Smooth muscle cell (in vitro differentiated cells): Measurements from ENCODE around the gene NDUFAF3. TPM values are rescaled to one million over a fixed set of nuclear protein-coding genes. Genes with fewer than 3 reads are reported as not detected.
A peak's percentile ranks its signal among the peaks of the same experiment; 100 is the strongest.

Experiments
- DNase-seq: peaks from one replicate; lab custom pipeline; 2025; ENCODE audit not compliant: unreplicated experiment; lab: John Stamatoyannopoulos, UW
- H2AFZ ChIP-seq: fragments of 200-600 bp; sonication (generic); 2 replicates; pipeline ENCODE4 v1.6.0; 2016; ENCODE audit warnings: antibody characterized with exemption, low read depth, mild to moderate bottlenecking
- H3F3A ChIP-seq: fragments of 200-600 bp; sonication (generic); 2 replicates; pipeline ENCODE4 v1.6.0; 2017; ENCODE audit warnings: antibody characterized with exemption, low read depth
- H3K27ac ChIP-seq: fragments of 200-600 bp; sonication (generic); 2 replicates; pipeline ENCODE4 v1.5.1; 2016; ENCODE audit warnings: low read depth, mild to moderate bottlenecking
- H3K27me3 ChIP-seq: fragments of 200-600 bp; sonication (generic); 2 replicates; pipeline ENCODE4 v1.6.1; 2016; ENCODE audit warnings: low read depth, mild to moderate bottlenecking
- H3K36me3 ChIP-seq: fragments of 200-600 bp; sonication (generic); 2 replicates; pipeline ENCODE4 v1.5.1; 2016; ENCODE audit warnings: low read depth
- H3K4me1 ChIP-seq: fragments of 200-600 bp; sonication (generic); 2 replicates; pipeline ENCODE4 v1.5.1; 2016; ENCODE audit warnings: low read depth
- H3K4me2 ChIP-seq: fragments of 200-600 bp; sonication (generic); 2 replicates; pipeline ENCODE4 v1.6.0; 2016; ENCODE audit warnings: mild to moderate bottlenecking
- H3K4me3 ChIP-seq: fragments of 200-600 bp; sonication (generic); 2 replicates; pipeline ENCODE4 v1.5.1; 2016; ENCODE audit warnings: mild to moderate bottlenecking
- H3K79me2 ChIP-seq: fragments of 200-600 bp; sonication (generic); 2 replicates; pipeline ENCODE4 v1.6.0; 2016; ENCODE audit warnings: low read depth, mild to moderate bottlenecking
- H3K9ac ChIP-seq: fragments of 200-600 bp; sonication (generic); 2 replicates; pipeline ENCODE4 v1.6.0; 2016; ENCODE audit warnings: low read depth
- H3K9me3 ChIP-seq: fragments of 200-600 bp; sonication (generic); replicated peaks from 2 replicates; pipeline ENCODE4 v1.5.1; 2016; ENCODE audit warnings: low read depth
- H4K20me1 ChIP-seq: fragments of 200-600 bp; sonication (generic); 2 replicates; pipeline ENCODE4 v1.6.0; 2016; ENCODE audit warnings: low read depth
- WGBS: methylation state at CpG from one replicate; pipeline ENCODE4 v1.1.7; 2016; ENCODE audit warnings: low lambda C conversion rate; 5-methylcytosine and 5-hydroxymethylcytosine counted together
- polyA plus RNA-seq: library from polyadenylated mRNA; unstranded; fragments of >200 nt; fragmentation: Nextera tagmentation; extraction: Ambion mirVana; gene quantifications from 2 replicates; pipeline ENCODE4 v1.2.1, GENCODE V29; 2016
- total RNA-seq: library from RNA; depleted of rRNA; stranded (reverse); fragments of >200 nt; gene quantifications from 2 replicates; pipeline ENCODE4 v1.2.3, GENCODE V29; 2014
- TF ChIP-seq, protein P1 (sequence below): fragments of 200-600 bp; sonication (generic); IDR thresholded peaks from 2 replicates; pipeline ENCODE4 v1.5.1; 2017; ENCODE audit warnings: borderline replicate concordance, mild to moderate bottlenecking, antibody characterized with exemption; ENCODE audit not compliant: insufficient read depth, poor library complexity, severe bottlenecking

NDUFAF3 gene, protein sequence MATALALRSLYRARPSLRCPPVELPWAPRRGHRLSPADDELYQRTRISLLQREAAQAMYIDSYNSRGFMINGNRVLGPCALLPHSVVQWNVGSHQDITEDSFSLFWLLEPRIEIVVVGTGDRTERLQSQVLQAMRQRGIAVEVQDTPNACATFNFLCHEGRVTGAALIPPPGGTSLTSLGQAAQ
- 113 and 124 TPM in 2 replicates for total RNA-seq
- polyA plus RNA-seq, result 169 and 175 TPM in 2 replicates

DNA sequence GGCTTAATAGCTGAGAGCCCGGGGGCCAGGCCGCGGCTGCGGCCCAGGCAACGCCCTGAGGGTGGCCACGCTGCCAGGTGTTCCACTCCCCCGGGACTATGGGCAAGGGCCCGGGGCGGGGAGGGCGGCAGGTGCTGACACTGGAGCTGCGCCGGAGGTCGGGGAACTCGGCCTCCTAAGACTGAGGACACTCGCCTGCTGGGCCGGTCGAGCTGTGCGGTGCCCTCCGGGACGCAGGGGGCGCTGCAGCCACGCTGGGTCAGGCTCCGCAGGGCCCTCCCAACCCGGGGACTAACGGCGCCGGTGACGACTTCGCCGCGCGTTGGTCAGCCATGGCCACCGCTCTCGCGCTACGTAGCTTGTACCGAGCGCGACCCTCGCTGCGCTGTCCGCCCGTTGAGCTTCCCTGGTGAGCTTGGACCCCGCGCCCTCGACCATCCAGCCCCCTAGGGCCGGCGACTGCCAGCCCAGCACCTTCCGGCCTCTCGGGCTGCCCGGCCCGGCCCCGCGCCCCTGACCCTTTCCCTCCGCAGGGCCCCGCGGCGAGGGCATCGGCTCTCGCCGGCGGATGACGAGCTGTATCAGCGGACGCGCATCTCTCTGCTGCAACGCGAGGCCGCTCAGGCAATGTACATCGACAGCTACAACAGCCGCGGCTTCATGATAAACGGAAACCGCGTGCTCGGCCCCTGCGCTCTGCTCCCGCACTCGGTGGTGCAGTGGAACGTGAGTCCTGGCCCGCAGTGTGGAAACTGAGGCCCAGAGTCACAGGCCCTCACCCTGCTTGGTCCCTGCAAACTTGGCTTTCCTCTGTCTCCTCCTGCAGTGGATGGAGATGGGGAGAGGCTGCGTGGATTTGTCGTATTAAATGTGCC, at the start of gene NDUFAF3:
Gene NDUFAF3 (plus strand): TSS at position 309 of the 875 bp plus-strand sequence. CDS start 24 bp downstream, at position 333.
- peak within 1 kb of the TSS; percentile 98 for H3K9ac ChIP-seq
- peaks cover 22% of the 10 kb centered on the region for H3K4me1 ChIP-seq
- WGBS, result 1% methylated on average over 76 of the region's 83 CpGs
- peak within 1 kb of the TSS; percentile 97 for H3K4me2 ChIP-seq
- no peaks in the 10 kb centered on the region for H3K36me3 ChIP-seq
- TF ChIP-seq, protein P1, sequence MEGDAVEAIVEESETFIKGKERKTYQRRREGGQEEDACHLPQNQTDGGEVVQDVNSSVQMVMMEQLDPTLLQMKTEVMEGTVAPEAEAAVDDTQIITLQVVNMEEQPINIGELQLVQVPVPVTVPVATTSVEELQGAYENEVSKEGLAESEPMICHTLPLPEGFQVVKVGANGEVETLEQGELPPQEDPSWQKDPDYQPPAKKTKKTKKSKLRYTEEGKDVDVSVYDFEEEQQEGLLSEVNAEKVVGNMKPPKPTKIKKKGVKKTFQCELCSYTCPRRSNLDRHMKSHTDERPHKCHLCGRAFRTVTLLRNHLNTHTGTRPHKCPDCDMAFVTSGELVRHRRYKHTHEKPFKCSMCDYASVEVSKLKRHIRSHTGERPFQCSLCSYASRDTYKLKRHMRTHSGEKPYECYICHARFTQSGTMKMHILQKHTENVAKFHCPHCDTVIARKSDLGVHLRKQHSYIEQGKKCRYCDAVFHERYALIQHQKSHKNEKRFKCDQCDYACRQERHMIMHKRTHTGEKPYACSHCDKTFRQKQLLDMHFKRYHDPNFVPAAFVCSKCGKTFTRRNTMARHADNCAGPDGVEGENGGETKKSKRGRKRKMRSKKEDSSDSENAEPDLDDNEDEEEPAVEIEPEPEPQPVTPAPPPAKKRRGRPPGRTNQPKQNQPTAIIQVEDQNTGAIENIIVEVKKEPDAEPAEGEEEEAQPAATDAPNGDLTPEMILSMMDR, result peak; percentile 91
- H3F3A ChIP-seq, result peaks cover 28% of the 10 kb centered on the region
- peak; percentile 82 for DNase-seq
- peaks cover 6% of the 10 kb centered on the region for H4K20me1 ChIP-seq
- peaks cover 43% of the 10 kb centered on the region for H3K79me2 ChIP-seq
- H3K4me3 ChIP-seq, result peak within 1 kb of the TSS; percentile 75
- peak within 1 kb of the TSS; percentile 99 for H3K27ac ChIP-seq
- H3K27me3 ChIP-seq, result no peaks in the 10 kb centered on the region
- H2AFZ ChIP-seq, result no peak within 1 kb of the TSS
- H3K9me3 ChIP-seq, result no peaks in the 10 kb centered on the region

DNA sequence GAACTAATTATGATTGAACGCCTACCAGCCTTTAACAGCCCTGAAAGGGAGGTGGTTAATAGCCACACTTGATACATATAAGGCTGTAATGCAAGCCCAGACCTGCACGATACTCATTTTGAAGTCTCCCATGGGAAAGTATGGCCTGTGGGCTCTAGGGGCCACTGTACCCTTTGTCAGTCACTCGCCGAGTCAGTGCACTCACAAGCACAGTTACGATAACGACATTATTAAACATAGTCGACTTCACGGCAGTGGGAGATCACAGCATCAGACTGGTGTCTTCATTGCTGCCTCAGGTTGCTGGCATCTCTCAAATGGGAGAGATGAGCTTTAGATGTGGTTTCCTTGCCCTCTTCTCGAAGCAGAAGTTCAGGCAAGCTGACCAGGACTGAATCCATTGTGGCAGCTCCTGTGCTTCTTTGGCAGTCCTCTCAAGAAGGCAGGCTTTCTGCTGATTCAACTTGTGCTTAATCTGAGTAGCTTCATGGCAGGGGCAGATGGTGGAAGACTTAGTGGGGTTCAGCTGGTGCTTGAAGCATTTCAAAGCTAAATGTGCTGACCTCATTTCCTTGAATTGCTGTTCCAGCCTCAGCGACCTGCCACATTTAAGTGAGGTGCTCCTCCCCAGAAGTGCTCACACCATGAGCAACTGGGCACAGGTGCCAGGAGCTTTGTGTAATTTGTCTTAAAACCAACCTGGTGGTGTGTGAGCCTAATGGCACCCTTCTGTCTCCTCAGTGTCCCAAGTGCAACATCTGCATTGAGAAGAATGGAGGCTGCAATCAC, 47.7 kb upstream of the NDUFAF3 start:
- Histone ChIP-seq H3K9me3 (no peaks in the 10 kb centered on the region), H3K4me3 (no peak overlapping the region), H3K27ac (no peak overlapping the region), H3F3A (no peaks in the 10 kb centered on the region), H4K20me1 (no peaks in the 10 kb centered on the region), H3K9ac (no peak overlapping the region), H3K4me1 (no peaks in the 10 kb centered on the region), H3K27me3 (no peaks in the 10 kb centered on the region), H2AFZ (no peak overlapping the region), H3K36me3 (peaks cover 16% of the 10 kb centered on the region), H3K4me2 (no peak overlapping the region), H3K79me2 (no peaks in the 10 kb centered on the region)
- 91% methylated on average over 10 of the region's 10 CpGs for WGBS
- TF ChIP-seq, protein P1, result no peak
- no peak for DNase-seq

DNA sequence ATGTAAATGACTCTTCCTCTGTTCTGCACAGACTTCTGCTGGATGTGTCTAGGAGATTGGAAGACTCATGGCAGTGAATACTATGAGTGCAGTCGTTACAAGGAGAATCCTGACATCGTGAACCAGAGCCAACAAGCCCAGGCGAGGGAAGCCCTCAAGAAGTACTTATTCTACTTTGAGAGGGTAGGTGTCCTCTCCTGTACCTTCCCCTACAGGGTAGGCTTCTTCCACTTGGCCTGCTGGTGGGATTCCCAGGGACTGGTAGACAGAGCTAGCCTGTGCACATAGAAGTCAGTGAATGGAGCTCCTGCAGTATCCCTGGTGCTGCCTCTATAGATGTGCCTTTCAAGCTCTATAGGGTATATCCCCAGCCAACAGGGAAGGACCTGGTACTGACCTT, 42.5 kb upstream of the NDUFAF3 start:
- Histone ChIP-seq H3K36me3 (no peaks in the 10 kb centered on the region), H4K20me1 (no peaks in the 10 kb centered on the region), H3K9me3 (no peaks in the 10 kb centered on the region), H3K9ac (no peak overlapping the region), H3K79me2 (no peaks in the 10 kb centered on the region), H3K27ac (no peak overlapping the region), H3F3A (no peaks in the 10 kb centered on the region), H3K4me1 (no peaks in the 10 kb centered on the region), H3K4me2 (no peak overlapping the region), H3K27me3 (no peaks in the 10 kb centered on the region), H3K4me3 (no peak overlapping the region), H2AFZ (no peak overlapping the region)
- TF ChIP-seq, protein P1, result no peak
- 96% methylated on average over 3 of the region's 3 CpGs for WGBS
- no peak for DNase-seq
